Measurements from ENCODE around the gene TBC1D24.
A peak's percentile ranks its signal among the peaks of the same experiment; 100 is the strongest.
"Not testable (repeated sequence)": the region's sequence is repeated elsewhere in the genome, so short reads cannot be mapped to it uniquely, and the experiment has no call there.

Gene TBC1D24

DNA sequence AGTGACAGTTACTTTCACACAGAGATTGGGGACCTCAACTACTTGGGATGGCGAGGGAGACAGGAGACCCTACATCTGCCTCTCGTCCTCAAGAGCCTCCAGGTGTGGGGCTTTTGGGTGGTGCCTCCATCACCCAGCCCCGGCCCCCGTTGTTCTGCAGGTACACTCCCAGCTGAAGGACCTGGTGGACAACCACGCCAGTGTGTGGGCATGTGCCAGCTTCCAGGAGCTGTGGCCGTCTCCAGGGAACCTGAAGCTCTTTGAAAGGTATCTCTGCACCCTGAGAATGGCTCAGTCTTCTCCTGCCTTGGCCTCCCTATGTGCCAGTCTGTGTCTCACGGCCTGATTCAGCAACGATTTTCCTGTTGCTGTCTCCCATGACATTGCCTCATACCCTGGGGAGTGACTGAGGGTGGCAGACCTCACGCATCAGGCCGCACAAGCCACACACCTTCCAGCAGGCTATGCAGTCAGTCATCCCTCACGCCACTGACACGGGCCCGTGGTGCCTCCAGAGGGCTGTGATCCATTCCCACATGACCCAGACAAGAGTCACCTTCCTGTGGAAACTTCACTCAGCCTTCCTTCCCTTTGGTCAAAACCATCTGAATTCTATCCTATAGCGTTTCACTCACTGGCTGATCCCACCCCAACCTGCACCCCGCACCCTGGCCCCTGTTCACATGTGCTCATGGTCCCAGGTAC, 42.0 kb upstream of the TBC1D24 start:
- Histone ChIP-seq H3K9ac (0 out of 2 replicates have a peak overlapping the region, but pooled peaks have one; percentile 20), H3K27ac (no peak overlapping the region), H4K20me1 (peaks cover 66% of the 10 kb centered on the region), H3K4me2 (peak overlapping the region; percentile 98), H3K36me3 (peaks cover 72% of the 10 kb centered on the region), H3K27me3 (no peaks in the 10 kb centered on the region), H3K9me3 (no peaks in the 10 kb centered on the region), H3K4me3 (no peak overlapping the region), H3K4me1 (peaks cover 67% of the 10 kb centered on the region)
- TF ChIP-seq Cebpa-rat (IDR thresholded peaks at IDR 0.05), result no peak

DNA sequence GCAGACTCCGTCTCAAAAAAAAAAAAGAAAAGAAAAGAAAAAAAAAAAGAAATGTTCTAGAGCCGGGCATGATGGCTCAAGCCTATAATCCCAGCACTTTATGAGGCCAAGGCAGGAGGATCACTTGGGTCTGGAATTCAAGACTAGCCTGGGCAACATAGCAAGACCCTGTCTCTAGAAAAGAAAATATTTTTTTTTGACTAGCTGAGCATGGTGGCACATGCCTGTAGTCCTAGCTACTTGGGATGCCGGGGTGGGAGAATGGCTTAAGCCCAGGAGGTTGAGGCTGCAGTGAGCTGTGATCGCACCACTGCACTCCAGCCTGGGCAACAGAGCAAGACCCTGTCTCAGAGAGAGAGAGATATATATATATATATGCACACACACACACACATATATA, 39.7 kb upstream of the TBC1D24 start:
- Histone ChIP-seq H3K36me3 (peaks cover 95% of the 10 kb centered on the region), H3K4me1 (peaks cover 68% of the 10 kb centered on the region), H4K20me1 (peaks cover 71% of the 10 kb centered on the region)
- H3K27me3 ChIP-seq, H3K9ac ChIP-seq, H3K4me2 ChIP-seq, H3K9me3 ChIP-seq, H3K4me3 ChIP-seq, H3K27ac ChIP-seq: not testable (repeated sequence)

DNA sequence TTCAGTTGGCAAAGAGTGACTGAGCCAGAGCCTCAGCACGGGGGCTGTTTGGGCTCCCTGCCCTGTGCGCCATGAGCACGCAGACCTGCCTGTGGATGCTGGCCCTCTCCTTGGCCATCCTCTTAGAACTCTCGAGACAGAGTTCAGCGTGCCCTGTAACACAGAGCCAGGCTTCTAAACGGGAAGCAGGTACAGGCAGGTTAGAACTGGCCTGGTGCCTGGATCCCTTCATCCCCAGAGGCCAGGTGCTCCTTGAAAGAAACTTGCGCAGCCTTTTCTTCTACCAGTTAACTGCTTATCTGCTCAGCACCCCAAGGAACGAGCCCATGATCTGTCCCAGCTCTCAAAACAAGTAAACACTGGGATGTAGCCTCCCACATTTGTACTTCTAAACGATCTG, 38.8 kb upstream of the TBC1D24 start:
- peaks cover 63% of the 10 kb centered on the region for H3K4me1 ChIP-seq
- peaks cover 68% of the 10 kb centered on the region for H4K20me1 ChIP-seq
- no peaks in the 10 kb centered on the region for H3K9me3 ChIP-seq
- no peak overlapping the region for H3K4me3 ChIP-seq
- 0 out of 2 replicates have a peak overlapping the region, but pooled peaks have one; percentile 35 for H3K9ac ChIP-seq
- TF ChIP-seq Cebpa-rat (IDR thresholded peaks at IDR 0.05), result no peak
- H3K27ac ChIP-seq, result no peak overlapping the region
- H3K36me3 ChIP-seq, result peaks cover 100% of the 10 kb centered on the region
- H3K27me3 ChIP-seq, result no peaks in the 10 kb centered on the region
- H3K4me2 ChIP-seq, result no peak overlapping the region

DNA sequence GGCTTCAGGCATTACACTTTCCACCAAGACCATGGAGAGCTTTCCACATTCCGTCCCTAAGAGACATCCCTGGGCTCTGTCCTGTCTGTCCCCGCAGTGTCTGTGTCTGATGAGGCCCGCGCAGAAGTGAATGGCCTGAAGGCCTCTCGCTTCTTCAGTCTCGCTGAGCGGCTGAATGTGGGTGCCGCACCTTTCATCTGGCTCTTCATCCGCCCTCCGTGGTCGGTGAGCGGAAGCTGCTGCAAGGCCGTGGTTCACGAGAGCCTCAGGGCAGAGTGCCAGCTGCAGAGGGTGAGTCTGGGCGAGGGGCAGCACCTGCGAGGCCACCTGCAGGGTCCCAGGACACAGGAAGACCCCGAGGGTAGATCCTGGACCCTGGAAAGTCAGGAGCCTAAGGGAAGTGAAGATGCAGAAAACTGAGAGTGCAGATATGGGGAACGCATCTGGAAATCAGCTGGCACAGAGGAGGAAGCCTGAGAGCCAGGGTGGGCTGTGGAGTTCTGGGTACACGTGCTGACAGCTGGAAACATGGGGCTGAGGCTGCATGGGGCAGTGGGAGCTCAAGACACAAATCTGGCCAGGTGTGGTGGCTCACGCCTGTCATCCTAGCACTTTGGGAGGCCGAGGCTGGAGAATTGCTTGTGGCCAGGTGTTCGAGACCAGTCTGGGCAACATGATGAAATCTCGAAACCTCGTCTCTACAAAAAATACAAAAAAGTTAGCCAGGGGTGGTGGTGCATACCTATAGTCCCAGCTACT, 37.7 kb upstream of the TBC1D24 start:
- 0 out of 2 replicates have a peak overlapping the region, but pooled peaks have one; percentile 35 for H3K9ac ChIP-seq
- no peak overlapping the region for H3K4me3 ChIP-seq
- peak overlapping the region; percentile 13; the same call in 1 of the 2 replicates for H3K4me2 ChIP-seq
- H3K36me3 ChIP-seq, result peaks cover 94% of the 10 kb centered on the region
- H3K27ac ChIP-seq, result no peak overlapping the region; the same call in 1 of the 2 replicates
- peaks cover 52% of the 10 kb centered on the region for H3K4me1 ChIP-seq
- TF ChIP-seq Cebpa-rat (IDR thresholded peaks at IDR 0.05), result no peak
- H3K9me3 ChIP-seq, result no peaks in the 10 kb centered on the region
- peaks cover 57% of the 10 kb centered on the region for H4K20me1 ChIP-seq
- no peaks in the 10 kb centered on the region for H3K27me3 ChIP-seq

DNA sequence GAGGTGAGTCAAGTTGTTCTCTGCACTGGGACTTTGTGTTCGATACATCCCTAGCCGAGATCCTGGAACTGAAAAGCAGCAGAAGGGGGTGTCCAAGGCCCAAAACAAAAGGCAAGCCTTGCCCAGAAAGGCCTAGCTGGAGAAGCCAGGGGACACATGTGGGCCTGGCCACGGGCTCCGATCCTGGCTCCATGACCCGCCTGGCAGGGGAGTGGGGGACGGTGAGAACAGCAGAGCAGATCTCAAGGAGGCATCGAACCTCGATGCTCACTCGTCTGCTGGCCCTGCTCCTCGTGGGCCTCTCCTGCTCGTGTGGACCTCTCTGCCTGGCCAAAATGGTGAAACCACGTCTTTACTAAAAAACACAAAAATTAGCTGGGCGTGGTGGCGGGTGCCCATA, 36.8 kb upstream of the TBC1D24 start:
- no peak overlapping the region for H3K4me2 ChIP-seq
- no peak overlapping the region for H3K9ac ChIP-seq
- H3K4me1 ChIP-seq, result peaks cover 43% of the 10 kb centered on the region
- H3K27ac ChIP-seq, result no peak overlapping the region
- TF ChIP-seq Cebpa-rat (IDR thresholded peaks at IDR 0.05), result no peak
- H3K27me3 ChIP-seq, result no peaks in the 10 kb centered on the region
- H3K4me3 ChIP-seq, result no peak overlapping the region
- H3K9me3 ChIP-seq, result no peaks in the 10 kb centered on the region
- H3K36me3 ChIP-seq, result peaks cover 87% of the 10 kb centered on the region
- H4K20me1 ChIP-seq, result peaks cover 48% of the 10 kb centered on the region

DNA sequence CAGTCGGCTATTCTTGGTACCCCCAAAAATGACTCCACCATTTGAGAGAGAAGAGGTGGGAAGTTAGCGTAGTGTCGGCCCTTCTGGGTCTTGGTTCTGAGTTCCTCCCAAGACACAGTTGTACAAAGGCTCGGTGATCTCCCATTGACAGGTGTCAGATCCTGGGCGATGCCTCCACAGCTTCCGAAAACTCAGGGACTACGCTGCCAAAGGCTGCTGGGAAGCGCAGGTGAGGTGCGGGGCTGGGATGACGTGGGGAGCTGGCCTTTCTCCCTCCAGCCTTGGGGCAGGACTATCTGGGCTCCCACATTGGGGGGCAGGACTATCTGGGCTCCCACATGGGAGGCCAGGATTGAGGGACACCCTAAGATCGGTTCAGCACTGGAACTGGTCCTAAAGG, 35.3 kb upstream of the TBC1D24 start:
- Histone ChIP-seq H3K4me2 (peak overlapping the region; percentile 57), H3K4me1 (peaks cover 41% of the 10 kb centered on the region), H3K36me3 (peaks cover 87% of the 10 kb centered on the region), H3K9ac (peak overlapping the region; percentile 34; the same call in 1 of the 2 replicates), H3K27me3 (no peaks in the 10 kb centered on the region), H3K9me3 (no peaks in the 10 kb centered on the region), H3K27ac (peak overlapping the region; percentile 64), H3K4me3 (no peak overlapping the region), H4K20me1 (peaks cover 41% of the 10 kb centered on the region)
- no peak for TF ChIP-seq Cebpa-rat (IDR thresholded peaks at IDR 0.05)

DNA sequence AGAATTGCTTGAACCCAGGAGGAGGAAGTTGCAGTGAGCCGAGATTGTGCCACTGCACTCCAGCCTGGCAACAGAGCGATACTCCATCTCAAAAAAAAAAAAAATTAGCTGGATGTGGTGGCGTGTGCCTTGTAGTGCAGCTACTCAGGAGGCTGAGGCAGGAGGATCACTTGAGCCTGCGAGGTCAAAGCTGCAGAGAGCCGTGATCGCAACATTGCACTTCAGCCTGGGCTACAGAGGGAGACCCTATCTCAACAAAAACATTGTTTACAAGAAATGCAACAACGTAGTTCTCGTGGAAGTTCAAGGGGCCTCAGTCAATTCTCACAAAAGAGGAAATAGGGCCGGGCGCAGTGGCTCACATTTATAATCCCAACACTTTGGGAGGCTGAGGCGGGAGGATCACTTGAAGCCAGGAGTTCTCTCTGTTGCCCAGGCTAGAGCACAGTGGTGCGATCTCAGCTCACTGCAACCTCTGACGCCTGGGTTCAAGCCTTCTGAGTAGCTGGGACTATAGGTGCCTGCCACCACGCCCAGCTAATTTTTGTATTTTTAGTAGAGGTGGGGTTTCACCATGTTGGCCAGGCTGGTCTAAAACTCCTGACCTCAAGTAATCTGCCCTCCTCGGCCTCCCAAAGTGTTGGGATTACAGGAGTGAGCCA, 33.7 kb upstream of the TBC1D24 start:
- not testable (repeated sequence) for H3K4me3 ChIP-seq, H3K27ac ChIP-seq, H3K27me3 ChIP-seq, H3K9ac ChIP-seq, H3K4me2 ChIP-seq, H3K9me3 ChIP-seq
- Histone ChIP-seq H3K4me1 (peaks cover 34% of the 10 kb centered on the region), H3K36me3 (peaks cover 87% of the 10 kb centered on the region), H4K20me1 (peaks cover 48% of the 10 kb centered on the region)

DNA sequence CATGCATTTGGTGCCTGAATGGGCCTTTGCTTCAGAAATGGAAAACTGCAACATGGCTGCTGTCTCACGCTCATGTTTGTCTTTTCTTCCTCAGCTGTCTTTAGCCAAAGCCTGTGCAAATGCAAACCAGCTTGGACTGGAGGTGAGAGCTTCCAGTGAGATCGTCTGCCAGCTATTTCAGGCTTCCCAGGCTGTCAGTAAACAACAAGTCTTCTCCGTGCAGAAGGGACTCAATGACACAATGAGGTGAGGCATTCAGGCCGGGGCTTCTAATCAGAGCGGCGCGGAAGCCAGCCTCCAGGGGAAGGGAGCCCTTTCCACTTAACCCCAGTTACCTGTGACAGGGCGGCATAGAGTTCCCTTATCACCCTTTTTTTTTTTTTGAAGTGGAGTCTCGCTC, 31.4 kb upstream of the TBC1D24 start:
- no peak overlapping the region for H3K9ac ChIP-seq
- peaks cover 17% of the 10 kb centered on the region for H3K4me1 ChIP-seq
- peaks cover 87% of the 10 kb centered on the region for H3K36me3 ChIP-seq
- peaks cover 42% of the 10 kb centered on the region for H4K20me1 ChIP-seq
- H3K27me3 ChIP-seq, result no peaks in the 10 kb centered on the region
- no peak overlapping the region for H3K27ac ChIP-seq
- no peak overlapping the region for H3K4me3 ChIP-seq
- no peak overlapping the region for H3K4me2 ChIP-seq
- no peaks in the 10 kb centered on the region for H3K9me3 ChIP-seq
- TF ChIP-seq Cebpa-rat (IDR thresholded peaks at IDR 0.05), result no peak

DNA sequence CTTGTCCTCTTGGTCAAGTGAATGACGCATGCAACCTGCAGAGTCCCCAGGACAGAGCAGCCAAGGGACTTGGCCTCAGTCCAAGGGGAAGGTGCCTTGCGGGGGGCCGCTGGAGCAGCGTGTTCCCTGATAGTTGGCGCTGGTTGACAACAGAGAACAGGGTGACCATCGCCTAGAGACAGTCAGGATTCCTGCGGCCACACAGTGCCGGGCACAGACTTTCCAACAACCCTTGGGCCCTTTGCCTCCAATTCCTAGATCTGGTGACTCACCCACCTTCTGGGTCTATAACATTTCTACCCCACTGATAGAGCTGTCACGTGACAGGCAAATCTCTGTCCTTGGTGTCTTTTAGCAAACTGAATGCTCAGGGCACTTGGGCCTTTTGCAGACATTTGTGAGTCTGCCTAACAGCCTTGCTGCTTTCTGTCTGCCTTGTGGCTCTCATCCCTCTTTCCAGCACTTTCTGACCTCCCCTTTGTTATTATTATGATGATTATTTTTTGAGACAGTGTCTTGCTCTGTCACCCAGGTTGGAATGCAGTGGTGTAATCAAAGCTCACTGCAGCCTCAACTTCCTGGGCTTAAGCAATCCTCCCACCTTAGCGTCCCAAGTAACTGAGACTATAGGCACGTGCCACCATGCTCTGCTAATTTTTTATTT, 26.9 kb upstream of the TBC1D24 start:
- Histone ChIP-seq H3K4me2 (no peak overlapping the region), H3K9me3 (no peaks in the 10 kb centered on the region), H4K20me1 (peaks cover 43% of the 10 kb centered on the region), H3K4me3 (no peak overlapping the region), H3K27ac (no peak overlapping the region), H3K4me1 (peaks cover 25% of the 10 kb centered on the region), H3K27me3 (no peaks in the 10 kb centered on the region), H3K36me3 (peaks cover 98% of the 10 kb centered on the region), H3K9ac (no peak overlapping the region)
- no peak for TF ChIP-seq Cebpa-rat (IDR thresholded peaks at IDR 0.05)
